Measurements from ENCODE around the gene NKAIN2.

The NKAIN2 gene

GRCh38 chr6:124854338-124854922 is 1050.8 kb downstream of the NKAIN2 start:
- Histone ChIP-seq H3K9me3 (ENCODE audit: control insufficient read depth, insufficient read depth, low read depth, low read length) (no peaks in the 10 kb centered on the region), H3K4me1 (ENCODE audit: control insufficient read depth, insufficient read depth, low read length) (no peaks in the 10 kb centered on the region), H3K36me3 (ENCODE audit: control insufficient read depth in 2 of 2, insufficient read depth in 1 of 2, low read length in 2 of 2) (no peaks in the 10 kb centered on the region), H3K27ac (ENCODE audit: extremely low read depth, low read depth, low read length) (no peak overlapping the region), H3K4me3 (ENCODE audit: low read depth, low read length) (no peak overlapping the region)
- ChIA-PET POLR2A (no interaction called here), CTCF (interaction anchor here (0.6 to 2.1 kb wide), 19 partner anchors 9 to 1985 kb away, joined by 3 to 11 read pairs (median 4); no protein-coding TSS in a partner anchor)
- TF ChIP-seq KLF7 (tag by site-specific recombination; IDR thresholded peaks at IDR 0.05; ENCODE audit: borderline replicate concordance) (no peak), ZNF132 (tag by site-specific recombination; IDR thresholded peaks at IDR 0.05; ENCODE audit: borderline replicate concordance) (no peak), ZNF324 (tag by site-specific recombination; IDR thresholded peaks at IDR 0.05) (no peak), ZNF654 (tag by site-specific recombination; IDR thresholded peaks at IDR 0.05; ENCODE audit: low read depth) (peak; percentile 56), KLF16 (tag by site-specific recombination; IDR thresholded peaks at IDR 0.05) (no peak), ZEB2 (tag by site-specific recombination; IDR thresholded peaks at IDR 0.05) (no peak)

DNA sequence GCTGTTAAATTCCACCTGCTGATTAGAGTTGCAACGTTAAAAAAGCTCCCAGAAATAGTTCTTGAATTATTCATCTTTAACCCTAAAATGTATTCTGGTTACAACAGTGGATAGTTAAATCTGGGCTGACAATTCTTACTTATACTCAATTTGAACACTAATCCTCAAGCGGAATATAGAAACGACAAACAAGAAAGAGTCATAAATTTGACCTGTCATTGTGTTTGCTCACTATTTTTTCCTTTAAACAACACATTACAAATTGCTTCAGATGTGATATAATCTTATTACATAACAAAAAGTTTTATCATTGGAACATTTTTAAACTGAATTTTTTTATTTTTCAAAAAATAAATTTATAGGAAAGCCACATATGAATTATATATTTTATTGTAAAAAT is 1054.1 kb downstream of the NKAIN2 start:
- no peak overlapping the region for H3K27ac ChIP-seq (ENCODE audit: extremely low read depth, low read depth, low read length)
- no peaks in the 10 kb centered on the region for H3K4me1 ChIP-seq (ENCODE audit: control insufficient read depth, insufficient read depth, low read length)
- no peak overlapping the region for H3K4me3 ChIP-seq (ENCODE audit: low read depth, low read length)
- CTCF ChIA-PET: interaction anchor here (0.5 to 2.4 kb wide), 4 partner anchors 11 to 463 kb away, joined by 3 to 9 read pairs (median 3); no protein-coding TSS in a partner anchor
- POLR2A ChIA-PET: interaction anchor here (0.6 kb wide), 1 partner anchor 59 kb away, joined by 5 read pairs; no protein-coding TSS in a partner anchor
- no peaks in the 10 kb centered on the region for H3K9me3 ChIP-seq (ENCODE audit: control insufficient read depth, insufficient read depth, low read depth, low read length)
- TF ChIP-seq ZSCAN30 (tag by site-specific recombination; IDR thresholded peaks at IDR 0.05) (no peak), PRDM6 (tag by site-specific recombination; IDR thresholded peaks at IDR 0.05) (peak; percentile 17; the same call in 1 of the 2 replicates)
- H3K36me3 ChIP-seq (ENCODE audit: control insufficient read depth in 2 of 2, insufficient read depth in 1 of 2, low read length in 2 of 2): no peaks in the 10 kb centered on the region

- H3K4me1 ChIP-seq (ENCODE audit: control insufficient read depth, insufficient read depth, low read length): no peaks in the 10 kb centered on the region
- no peaks in the 10 kb centered on the region for H3K9me3 ChIP-seq (ENCODE audit: control insufficient read depth, insufficient read depth, low read depth, low read length)
- POLR2A ChIA-PET: no interaction called here
- no peak overlapping the region for H3K27ac ChIP-seq (ENCODE audit: extremely low read depth, low read depth, low read length)
- CTCF ChIA-PET: interaction anchor here (0.6 to 0.9 kb wide), 2 partner anchors 15 to 23 kb away, joined by 3 to 5 read pairs; no protein-coding TSS in a partner anchor
- TF ChIP-seq, protein P1, sequence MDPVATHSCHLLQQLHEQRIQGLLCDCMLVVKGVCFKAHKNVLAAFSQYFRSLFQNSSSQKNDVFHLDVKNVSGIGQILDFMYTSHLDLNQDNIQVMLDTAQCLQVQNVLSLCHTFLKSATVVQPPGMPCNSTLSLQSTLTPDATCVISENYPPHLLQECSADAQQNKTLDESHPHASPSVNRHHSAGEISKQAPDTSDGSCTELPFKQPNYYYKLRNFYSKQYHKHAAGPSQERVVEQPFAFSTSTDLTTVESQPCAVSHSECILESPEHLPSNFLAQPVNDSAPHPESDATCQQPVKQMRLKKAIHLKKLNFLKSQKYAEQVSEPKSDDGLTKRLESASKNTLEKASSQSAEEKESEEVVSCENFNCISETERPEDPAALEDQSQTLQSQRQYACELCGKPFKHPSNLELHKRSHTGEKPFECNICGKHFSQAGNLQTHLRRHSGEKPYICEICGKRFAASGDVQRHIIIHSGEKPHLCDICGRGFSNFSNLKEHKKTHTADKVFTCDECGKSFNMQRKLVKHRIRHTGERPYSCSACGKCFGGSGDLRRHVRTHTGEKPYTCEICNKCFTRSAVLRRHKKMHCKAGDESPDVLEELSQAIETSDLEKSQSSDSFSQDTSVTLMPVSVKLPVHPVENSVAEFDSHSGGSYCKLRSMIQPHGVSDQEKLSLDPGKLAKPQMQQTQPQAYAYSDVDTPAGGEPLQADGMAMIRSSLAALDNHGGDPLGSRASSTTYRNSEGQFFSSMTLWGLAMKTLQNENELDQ (tag by site-specific recombination; IDR thresholded peaks at IDR 0.05; ENCODE audit: low read depth): no peak
- no peak for TF ChIP-seq ZEB2 (tag by site-specific recombination; IDR thresholded peaks at IDR 0.05)
- no peak for TF ChIP-seq ZNF623 (tag by site-specific recombination; IDR thresholded peaks at IDR 0.05)
- TF ChIP-seq ZNF114 (tag by site-specific recombination; IDR thresholded peaks at IDR 0.05): no peak
- TF ChIP-seq SCRT1 (tag by site-specific recombination; IDR thresholded peaks at IDR 0.05; ENCODE audit: borderline replicate concordance): no peak
- no peak for TF ChIP-seq HOXC10 (CRISPR knock-in tag; IDR thresholded peaks at IDR 0.05)
- TF ChIP-seq BCL11A (tag by site-specific recombination; IDR thresholded peaks at IDR 0.05; ENCODE audit: low read depth): no peak
- TF ChIP-seq ZNF654 (tag by site-specific recombination; IDR thresholded peaks at IDR 0.05; ENCODE audit: low read depth): no peak
- TF ChIP-seq ZNF449 (tag by site-specific recombination; IDR thresholded peaks at IDR 0.05): no peak
- no peak for TF ChIP-seq ZNF335 (tag by site-specific recombination; conservative IDR thresholded peaks at IDR 0.05)
- no peak for TF ChIP-seq ZNF792 (tag by site-specific recombination; IDR thresholded peaks at IDR 0.05)
- TF ChIP-seq ZNF621 (tag by site-specific recombination; IDR thresholded peaks at IDR 0.05): no peak
- TF ChIP-seq SETDB1 (IDR thresholded peaks at IDR 0.05; ENCODE audit: insufficient read length, low read length): no peak
- TF ChIP-seq ZNF155 (tag by site-specific recombination; IDR thresholded peaks at IDR 0.05): no peak
- no peaks in the 10 kb centered on the region for H3K36me3 ChIP-seq (ENCODE audit: control insufficient read depth in 2 of 2, insufficient read depth in 1 of 2, low read length in 2 of 2)
- H3K4me3 ChIP-seq (ENCODE audit: low read depth, low read length): no peak overlapping the region
Measured at GRCh38 chr6:124858564-124858963, 1054.9 kb downstream of the NKAIN2 start.
